NCI-H2196 (cell line): ENCODE data around the gene S100A12.

ENCODE experiments used
- DNase-seq: peaks from one replicate; lab custom pipeline; 2025; ENCODE audit not compliant: unreplicated experiment; lab: John Stamatoyannopoulos, UW

S100A12 gene

DNA sequence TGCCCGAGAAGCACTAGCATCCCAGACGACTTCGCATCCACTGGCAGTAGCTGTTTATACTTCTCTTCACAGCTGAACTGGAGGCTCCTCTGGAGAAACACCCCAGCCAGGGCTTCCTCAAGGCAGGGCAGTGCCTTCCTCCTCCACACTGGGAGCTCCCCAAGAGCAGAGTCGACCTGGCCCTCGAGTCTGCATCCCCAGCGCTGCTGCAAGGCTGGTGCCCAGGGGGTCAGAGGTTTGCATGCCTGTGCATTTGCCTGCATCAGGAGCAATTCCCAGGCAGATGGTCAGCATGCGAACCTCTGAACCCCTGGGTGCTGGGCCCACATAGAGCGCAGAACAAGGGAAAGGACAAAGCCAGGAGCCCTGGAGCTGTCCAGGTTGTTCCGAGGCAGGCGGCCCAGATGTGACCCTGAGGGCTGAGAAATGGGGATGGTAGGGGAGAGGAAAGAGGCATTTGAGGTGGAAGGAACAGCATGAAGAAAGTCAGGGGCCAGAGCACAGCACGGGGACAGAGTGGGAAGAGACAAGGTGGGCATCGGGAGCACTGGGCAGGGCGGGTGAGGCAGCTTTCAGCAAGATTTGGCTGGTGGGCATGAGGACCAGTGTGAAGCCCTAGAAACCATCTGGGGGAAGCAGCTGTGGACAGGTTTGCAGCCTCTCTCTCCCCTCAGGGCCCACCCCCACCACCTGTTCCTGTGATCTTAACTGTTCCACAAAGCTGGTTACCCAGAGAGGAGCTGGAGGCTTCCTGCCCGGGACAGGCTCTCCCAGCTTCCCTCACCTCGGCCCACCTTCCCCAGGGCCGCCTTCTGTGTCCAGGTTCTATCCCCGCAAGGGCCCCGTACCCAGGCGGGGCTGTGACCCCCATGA, 21.9 kb upstream of the S100A12 start:
- no peak for DNase-seq

DNA sequence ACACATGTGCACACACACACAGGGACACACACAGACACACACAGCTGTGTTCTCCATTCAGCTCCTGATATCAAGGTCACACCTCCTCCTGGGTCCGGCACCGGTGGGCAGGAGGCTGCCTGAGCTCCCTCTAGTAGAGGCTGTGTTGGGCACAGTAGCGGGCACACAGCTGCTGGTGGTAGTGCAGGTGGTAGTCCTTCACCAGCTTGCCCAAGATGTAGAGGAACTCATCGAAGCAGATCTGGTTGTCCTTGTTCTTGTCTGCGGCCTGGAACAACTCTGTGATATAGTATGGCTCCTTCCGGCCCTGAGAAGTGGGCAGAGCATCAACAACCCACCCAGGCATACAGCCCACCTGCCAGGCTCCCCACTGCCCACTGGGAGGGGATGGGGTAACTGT, 21.0 kb upstream of the S100A12 start:
- DNase-seq, result no peak

DNA sequence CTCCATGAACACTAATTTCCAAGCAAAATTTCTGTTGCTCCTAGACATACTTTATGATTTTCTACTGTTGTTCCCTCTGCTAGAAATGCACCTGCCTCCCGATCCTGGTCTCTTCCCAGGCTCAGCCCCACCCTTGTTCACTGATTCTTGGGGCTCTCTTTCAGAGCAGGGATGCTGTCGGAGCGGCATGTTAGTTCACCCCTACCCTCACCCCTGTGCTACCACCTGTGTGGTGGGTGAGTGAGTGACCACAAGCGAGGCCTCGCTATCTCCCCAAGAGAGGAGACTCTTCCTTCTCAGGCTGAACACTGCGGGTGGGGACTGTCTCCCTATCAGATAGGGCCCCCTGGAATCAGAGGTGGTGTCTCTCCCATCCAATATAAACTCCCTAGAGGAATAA, 20.4 kb upstream of the S100A12 start:
- DNase-seq, result no peak

DNA sequence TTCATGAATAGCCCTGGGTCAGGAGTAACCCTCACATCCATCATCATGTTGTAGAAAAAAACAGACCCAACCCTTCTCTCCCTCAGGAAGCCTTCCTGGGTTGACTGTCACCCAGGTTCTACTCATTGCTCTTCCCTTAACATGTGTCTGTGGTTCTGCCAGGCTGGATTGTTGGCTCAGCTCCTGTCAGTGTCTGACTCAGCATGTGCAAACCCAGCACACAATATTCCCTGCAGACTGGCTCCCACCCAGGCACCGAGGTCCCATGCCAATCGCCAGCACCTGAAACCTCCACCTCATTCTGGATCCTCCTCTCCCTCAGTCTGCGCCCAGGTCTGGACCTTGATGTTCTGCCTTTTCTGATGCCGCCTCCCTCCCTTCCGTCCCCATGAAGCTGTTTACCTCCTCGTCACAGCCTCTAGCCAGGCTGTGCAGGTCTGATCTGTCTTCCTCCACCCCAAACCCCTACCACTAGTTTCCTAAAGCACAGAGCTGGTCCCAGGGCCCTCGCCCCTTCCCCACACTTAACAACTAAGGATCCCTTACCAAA, 19.8 kb upstream of the S100A12 start:
- no peak for DNase-seq

DNA sequence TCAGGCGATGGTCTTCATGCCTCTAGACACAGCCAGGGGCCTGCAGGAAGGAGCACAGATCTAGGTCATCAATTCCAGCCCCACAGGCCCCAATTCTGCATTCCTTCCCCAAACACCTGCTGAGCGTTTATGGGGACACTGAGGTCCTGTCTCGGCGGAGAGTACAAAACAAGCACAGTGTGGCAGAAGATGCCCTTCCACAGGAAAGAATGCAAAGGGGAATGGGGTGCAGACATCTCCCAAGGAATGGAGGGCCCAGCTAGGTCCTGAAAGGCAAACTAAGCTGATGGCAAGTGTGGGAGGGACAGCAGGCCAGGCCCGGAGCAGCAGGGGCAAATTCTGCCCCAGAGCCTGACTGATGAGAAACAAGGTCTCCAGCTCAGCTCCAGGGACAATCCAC, 19.0 kb upstream of the S100A12 start:
- no peak for DNase-seq

DNA sequence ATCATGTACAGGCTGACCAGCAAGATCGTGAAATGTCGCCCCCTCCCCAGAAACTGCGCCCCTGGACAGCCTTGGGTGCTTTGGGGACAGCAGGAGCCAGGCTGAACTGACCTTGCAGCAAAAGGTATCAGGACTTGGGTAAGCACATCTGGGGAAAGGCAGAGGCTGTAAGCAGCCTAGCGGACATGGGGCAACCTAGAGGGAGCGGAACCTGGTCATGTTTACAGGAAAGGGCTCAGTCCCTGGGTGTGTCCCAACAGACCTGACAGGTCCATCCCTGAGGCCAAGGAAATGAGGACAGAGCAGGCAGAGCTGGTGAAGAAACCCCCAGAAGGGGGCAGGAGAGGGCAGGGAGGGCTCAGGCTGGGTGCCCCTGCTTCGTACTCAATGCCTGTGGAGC, 18.5 kb upstream of the S100A12 start:
- no peak for DNase-seq

DNA sequence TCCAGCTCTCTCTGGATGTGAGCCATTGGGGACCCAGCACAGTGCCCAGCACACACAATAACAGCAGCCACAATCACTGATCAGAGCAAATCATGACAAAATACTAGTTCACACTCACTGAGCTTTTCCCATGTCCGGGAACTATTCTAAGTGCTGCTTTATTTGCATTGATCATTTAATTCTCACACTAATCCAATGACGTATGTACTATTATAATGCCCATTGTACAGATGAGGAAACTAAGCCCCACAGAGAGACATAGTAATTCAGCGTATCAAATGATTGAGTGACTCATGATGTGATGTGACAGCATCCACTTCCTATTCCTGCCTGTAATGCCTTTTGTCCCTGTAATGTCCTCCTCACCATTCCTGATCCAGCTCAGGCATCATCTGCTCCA, 17.4 kb upstream of the S100A12 start:
- no peak for DNase-seq

DNA sequence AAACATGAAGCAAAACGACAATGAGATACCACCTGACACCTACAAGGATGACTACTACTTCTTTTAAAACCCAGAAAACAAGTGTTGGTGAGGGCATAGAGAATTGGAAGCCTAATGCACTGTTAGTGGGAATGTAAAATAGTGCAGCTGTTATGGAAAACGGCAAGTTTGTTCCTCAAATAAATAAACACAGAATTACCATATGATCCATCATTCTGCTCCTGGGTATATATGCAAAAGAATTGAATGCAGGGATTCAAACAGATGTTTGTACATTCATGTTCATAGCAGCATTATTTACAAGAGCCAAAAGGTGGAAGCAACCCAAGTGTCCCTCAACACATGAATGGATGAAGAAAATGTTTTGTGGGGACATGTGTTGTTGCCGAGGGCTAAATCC, 16.8 kb upstream of the S100A12 start:
- no peak for DNase-seq

DNA sequence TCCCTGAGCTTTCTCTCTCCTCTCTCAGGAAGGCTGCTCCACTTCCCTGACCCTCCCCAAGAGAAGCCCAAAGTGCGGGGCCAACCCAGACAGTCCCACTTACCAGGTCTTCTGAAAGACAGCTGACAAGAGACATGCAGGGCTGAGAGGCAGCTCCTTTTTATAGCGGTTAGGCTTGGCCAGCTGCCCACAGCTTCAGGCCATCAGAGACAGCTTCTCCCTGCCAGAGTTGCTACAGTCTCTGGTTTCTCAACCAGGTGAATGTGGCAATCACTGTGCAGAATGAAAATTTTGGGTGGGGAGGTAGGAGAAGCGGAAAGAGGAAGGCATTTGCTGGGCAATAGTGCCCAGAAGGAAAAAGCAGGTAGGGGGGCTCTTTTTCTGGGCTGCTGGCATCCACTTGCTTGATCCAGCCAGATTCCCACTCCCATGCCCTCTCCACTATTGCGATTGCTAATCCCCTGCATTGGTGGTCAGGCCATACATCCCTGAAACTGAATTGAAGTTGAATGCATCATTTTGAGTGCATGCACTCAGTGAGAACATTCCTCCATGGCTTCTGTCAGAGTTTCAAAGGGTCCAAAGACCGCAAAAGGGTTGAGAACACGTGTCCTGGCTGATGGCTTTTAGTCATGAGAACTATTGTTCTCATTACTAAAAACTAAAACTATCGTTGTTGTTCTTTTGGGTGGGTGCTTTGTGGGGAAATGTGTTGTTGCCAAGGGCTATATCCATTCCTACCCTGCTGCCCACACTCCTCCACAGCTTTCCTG, 15.7 kb upstream of the S100A12 start, which contains the start of gene S100A8:
S100A8 (minus strand) TSS at position 136 of the 773 bp plus-strand sequence. CDS start 538 bp downstream, outside the sequence.
- peak; percentile 60 for DNase-seq

DNA sequence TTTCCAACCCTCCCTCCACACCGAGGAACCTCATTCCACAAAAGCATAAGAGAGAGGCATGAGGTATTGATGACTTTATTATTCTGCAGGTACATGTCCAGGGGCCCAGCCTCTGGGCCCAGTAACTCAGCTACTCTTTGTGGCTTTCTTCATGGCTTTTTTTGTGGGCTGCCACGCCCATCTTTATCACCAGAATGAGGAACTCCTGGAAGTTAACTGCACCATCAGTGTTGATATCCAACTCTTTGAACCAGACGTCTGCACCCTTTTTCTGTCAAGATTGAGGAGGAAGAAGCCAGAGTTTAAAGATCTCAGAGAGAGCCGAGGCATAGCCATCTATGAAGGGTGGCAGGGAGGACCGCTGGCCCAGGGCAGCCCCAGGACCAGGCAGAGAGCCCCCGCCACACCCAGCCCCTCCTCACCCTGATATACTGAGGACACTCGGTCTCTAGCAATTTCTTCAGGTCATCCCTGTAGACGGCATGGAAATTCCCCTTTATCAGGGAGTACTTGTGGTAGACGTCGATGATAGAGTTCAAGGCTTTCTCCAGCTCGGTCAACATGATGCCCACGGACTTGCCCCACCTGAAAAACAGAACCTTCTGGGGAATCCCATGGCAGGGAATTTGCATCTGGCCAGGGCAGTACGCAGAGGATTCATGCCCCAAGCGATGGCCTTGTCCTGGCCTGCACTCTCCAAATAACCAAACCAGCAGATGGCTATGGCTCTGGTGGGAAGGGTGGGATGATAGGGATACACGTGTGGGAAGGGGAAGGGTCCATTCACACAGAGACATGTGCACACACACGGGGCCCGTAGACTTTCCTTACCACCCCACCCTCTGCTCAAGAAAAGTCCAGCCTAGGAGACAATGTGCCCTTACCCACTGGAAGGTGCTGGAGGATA, 14.8 kb upstream of the S100A12 start:
- no peak for DNase-seq

DNA sequence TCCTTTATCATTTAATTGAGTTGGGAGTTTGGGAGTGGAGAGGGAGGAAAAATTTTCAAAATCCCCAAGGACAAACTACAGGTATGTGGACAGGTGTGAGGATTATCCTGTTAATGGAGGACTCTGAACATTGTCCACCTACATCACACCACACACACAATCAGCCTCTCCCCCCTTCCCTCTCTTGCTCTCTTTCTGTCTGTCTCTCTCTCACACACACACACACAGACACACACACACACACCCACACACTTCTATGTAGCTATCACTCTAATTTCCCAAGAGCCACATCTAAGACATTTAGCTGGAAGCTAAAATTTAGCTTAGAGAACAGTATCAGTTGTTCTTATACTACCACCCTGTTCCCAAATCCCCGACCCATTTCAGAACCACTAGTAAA, 14.0 kb upstream of the S100A12 start:
- DNase-seq, result no peak

DNA sequence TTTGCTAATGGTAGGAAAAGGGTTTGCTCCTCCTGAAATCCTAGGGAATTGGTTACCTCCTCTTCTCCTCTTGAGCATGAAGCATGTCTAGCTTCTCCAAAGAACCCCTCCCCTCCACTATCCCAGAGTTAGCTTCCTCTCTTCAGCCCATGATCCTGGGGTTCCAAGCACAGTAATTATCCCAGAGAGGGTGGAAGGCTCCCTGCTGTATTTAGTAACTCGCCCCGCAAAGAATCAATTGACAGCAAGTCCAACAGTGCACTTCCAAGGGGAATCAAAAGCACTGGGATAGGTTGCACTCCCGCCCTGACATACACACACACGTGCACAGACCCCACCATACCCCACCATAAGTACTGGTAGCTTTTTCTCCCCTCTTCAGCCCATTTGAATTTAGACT, 12.4 kb upstream of the S100A12 start:
- DNase-seq, result no peak

DNA sequence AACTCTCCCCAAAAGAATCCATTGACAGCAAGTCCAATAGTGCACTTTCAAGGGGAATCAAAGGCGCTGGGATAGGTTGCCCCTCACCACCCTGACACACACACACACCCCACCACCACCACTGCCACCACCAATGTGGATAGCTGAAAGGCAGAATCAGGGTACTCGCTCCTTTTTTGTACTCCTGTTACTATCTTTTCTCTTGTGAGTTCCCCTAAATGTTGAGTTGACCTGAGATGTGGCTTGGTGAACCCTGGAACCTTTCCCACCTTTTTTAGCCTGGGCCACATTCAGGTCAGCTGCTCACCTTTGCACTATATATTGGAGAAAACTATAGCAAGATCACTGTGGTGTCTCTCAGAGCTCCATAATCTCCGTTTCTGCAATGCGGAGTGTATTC, 11.6 kb upstream of the S100A12 start:
- DNase-seq, result no peak

DNA sequence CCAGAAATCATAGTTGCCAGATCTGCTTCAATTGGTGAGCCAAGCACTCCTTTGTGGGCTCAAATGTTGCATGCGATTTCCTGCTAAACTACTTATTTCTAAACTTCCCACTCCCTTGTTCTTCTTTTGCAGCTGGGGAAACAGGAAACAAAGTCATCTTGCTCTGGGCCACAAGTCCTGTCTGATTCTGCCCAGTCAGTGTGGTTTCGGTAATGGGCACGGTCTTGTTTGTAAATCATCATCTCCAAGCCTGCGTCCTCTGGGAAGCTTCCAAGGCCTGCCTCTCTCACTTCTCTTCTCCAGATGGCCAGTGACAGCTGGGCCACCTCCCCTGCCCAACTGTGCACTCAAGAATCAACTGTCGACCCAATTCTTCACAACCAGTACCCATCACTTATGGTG, 11.1 kb upstream of the S100A12 start:
- no peak for DNase-seq

DNA sequence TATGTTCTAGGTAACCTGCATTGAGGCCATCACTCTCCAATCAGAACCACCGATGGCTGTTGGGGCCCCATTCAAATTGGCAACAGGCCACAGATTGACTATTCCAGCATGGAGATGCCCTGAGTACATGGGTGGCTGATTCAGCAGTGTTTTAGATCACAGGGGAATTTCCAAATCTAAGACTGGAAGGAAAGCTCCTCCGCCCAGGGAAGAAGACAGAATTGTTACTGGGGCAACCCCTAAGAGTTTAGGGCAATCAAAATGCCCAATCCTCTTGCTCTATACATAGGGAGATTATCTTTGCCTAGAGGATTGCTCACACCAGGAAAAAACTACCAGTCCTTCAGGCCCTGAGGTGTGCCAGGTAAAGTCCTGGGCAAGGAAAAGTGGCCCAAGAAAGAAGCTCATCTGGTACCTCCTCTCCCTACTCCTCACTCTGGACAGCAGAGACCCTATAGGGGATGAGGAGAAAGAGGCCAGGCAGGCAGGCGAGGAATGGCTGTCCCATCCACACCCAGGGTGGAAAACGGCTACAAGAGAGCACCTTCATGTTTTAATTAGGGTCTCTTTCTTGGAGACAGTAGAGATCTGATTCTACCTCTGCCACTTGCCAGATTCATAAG, 9.6 kb upstream of the S100A12 start:
- no peak for DNase-seq

DNA sequence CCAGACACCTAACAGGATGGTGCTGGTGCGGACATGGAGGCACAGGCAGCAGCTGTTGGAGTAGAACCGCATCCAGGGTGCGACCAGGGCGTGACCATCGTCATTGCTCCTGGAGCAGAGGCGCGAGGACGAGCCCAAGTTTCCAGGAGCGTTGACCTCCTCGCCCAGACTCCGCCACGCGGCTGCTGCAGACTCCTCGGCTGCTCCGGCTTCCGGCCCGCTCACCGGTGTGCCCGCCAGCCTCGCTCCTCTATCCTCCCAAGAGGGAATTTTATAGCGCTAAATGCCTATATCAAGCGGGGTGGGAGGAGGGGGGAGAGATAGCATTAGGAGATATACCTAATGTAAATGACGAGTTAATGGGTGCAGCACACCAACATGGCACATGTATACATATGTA, 5.3 kb upstream of the S100A12 start:
- no peak for DNase-seq

DNA sequence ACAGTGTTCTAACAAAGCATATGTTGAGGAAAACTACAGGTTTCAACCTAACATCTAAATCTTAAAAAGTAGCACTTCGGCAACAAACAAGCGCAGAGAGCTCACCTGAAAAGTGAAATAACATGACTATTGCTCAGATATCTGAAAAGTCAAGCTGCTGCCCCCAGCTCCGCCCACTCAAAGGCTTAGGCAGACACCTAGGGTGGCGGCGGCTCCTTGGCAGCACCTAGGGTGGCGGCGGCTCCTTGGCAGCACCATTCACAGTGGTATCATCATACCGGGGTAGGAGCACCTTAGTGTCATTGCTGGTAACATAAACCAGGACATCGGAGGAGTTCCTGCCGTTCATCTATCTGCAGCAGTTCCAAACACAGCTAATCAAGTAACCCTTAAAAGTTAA, 4.2 kb upstream of the S100A12 start:
- DNase-seq, result no peak

DNA sequence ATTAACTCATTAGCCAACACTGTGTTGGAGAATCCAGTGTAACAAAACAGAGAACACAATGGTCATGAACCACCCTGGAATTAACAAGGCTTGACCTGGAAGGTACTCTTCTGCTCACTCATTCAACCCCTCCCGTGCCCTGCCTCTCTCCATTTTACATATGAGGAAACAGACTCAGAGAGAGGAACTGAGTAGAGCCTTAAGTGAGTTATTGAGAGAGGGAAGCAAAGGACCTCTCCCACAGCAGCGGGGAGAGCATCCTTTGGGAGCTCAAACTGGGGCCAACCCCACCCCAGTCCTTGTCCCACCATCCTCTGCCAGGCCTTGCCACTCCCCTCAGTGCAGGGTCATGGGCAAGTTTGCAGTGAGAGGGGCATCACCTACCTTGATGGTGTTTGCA, 1.4 kb downstream of the S100A12 start:
- no peak for DNase-seq

DNA sequence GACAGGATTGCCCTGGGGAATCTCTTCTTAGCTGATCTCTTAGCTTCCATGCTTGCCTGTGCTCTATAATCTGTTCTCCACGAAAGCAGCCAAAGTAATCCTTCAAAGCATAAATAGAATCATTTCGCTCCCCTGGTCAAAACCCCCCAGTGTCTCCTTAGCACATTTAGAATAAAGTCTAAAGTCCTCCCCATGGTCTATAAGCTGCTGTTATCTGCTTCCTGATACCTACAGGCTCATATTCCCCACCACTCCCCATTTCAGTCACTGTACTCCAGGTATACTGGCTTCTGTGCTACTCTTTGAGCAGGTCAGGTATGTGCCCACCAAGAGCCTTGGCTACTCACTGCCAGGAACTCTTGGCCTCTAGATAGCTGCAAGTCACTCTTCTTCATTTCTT, 2.9 kb downstream of the S100A12 start:
- DNase-seq, result no peak

DNA sequence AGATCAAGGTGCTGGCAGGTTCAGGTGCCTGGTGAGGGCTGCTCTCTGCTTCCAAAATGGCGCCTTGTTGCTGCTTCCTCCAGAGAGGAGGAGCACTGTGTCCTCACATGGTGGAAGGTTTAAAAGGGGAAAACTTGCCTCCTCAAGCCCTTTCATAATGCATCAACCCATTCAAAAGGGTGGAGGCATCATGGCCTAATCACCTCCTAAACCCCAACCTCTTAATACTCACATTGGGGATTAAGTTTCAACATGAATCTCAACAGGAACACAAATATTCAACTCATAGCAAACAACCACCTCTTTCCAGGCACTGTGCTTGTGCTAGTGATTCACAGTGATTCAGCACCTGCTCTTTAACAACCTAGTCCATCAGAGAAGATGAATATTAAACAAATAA, 4.2 kb downstream of the S100A12 start:
- no peak for DNase-seq

DNA sequence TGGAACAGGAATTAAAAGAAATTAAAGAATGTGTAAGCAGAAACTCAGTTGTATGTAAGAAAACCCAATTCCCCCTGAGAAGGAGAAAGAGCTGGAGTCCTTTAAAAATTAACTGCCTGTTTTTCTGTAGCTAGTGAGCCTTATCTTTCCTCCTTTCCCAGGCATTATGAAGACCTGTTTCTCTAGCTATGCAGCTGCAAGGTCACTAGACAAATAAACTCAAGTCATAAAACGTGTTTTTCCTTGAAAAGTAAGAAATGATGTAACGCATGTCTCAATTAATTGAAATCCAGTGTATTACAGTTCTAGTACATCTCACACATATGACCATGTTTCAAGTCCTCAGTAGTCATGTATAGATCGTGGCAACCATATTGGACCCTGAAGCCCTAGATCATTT, 5.3 kb downstream of the S100A12 start:
- no peak for DNase-seq
